Tibial nerve (tissue), 4 donors: ENCODE measurements around the gene MED15.

Experiments
- EP300 ChIP-seq, 2 donors: sonication (generic); formaldehyde crosslinking; IDR thresholded peaks; one replicate each; pipeline ENCODE4 v1.6.1; 2017; ENCODE audit warnings: antibody characterized with exemption in 2 of 2, mild to moderate bottlenecking in 1 of 2
- POLR2A ChIP-seq, 2 donors: fragments of 450-650 bp; IDR thresholded peaks; one replicate each; pipeline ENCODE4 v1.6.1; 2017; ENCODE audit warnings: antibody characterized with exemption in 2 of 2, mild to moderate bottlenecking in 2 of 2, moderate library complexity in 2 of 2
- TF ChIP-seq, protein P1 (sequence below), 5 experiments: fragments of 200-600 bp in 3 of 5; fragments of 450-650 bp in 2 of 5; sonication (generic) in 3 of 5; IDR thresholded peaks; one replicate each; pipeline ENCODE4 v1.5.1; 2016 to 2019; ENCODE audit warnings: antibody characterized with exemption in 5 of 5, mild to moderate bottlenecking in 3 of 5, moderate library complexity in 2 of 5

DNA sequence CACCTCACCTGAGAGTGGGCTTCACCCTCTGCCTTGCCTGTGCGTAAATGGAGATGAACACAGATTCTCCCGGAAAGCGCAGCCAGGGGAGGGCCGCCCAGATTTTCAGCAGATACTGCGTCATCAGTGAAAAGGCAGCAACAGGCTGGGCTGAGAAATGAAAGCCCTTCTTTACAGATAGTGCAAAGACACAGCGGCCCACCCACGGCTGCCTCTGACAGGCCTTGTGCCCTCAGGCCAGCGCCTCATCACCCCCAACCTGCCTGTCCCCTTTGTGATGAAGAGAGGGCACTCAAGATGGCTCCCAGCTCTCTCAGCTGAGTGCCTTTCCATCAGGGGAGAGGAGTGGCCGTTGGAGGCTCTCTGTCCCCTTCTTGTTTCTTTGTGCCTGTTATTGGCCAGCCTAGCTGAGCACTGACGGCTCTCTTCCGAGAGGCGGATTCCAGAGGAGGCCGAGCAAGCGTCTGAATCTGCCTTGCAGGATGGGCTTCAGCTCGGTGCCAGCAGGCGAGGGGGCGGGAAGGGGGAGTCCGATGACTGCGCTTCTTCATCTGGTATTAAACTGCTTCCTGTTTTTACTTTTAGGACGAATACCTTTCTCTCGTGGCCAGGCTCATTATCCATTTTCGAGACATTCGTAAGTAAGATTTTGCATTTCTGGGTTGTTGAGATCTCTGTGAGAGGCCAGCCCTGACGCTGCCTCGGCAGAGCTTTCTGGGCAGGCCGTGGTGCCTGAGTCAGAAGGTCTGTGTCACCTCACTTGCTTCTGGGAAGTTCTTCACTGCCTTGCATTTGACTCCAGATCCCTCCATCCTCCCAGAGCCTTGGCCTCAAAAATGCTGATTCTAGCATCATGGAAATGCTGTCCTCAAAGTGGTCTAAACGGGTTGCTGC lies 43.7 kb downstream of the MED15 start:
- TF ChIP-seq, protein P1, sequence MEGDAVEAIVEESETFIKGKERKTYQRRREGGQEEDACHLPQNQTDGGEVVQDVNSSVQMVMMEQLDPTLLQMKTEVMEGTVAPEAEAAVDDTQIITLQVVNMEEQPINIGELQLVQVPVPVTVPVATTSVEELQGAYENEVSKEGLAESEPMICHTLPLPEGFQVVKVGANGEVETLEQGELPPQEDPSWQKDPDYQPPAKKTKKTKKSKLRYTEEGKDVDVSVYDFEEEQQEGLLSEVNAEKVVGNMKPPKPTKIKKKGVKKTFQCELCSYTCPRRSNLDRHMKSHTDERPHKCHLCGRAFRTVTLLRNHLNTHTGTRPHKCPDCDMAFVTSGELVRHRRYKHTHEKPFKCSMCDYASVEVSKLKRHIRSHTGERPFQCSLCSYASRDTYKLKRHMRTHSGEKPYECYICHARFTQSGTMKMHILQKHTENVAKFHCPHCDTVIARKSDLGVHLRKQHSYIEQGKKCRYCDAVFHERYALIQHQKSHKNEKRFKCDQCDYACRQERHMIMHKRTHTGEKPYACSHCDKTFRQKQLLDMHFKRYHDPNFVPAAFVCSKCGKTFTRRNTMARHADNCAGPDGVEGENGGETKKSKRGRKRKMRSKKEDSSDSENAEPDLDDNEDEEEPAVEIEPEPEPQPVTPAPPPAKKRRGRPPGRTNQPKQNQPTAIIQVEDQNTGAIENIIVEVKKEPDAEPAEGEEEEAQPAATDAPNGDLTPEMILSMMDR (IDR thresholded peaks at IDR 0.05), result peak in 1 of 5 experiments; percentile 9
- TF ChIP-seq POLR2A (IDR thresholded peaks at IDR 0.05) (peak in 1 of 2 donors; percentile 16), EP300 (IDR thresholded peaks at IDR 0.05) (peak in 1 of 2 donors; percentile 31)
